Stimulated activated naive B cell treated with anti-CD40 and anti-IgM and Interleukin-4, amounts not matched to agents 10 μg/mL and 1 μg/mL and 100 μg/mL, for 72 hours (primary cell): ENCODE results near the gene TTC33.

Experiments
- ATAC-seq, 2 donors: fragments of 150-1000 bp; cut with Tn5 transposase; replicated peaks; 2 replicates each; pipeline ENCODE4 v1.10.0; 2021; ENCODE audit warnings: moderate library complexity in 1 of 2
- DNase-seq: peaks from one replicate; pipeline ENCODE4 v3.0.0; 2021
- H3K27ac Mint-ChIP-seq: one replicate; pipeline ENCODE4 v1.8.0; 2022; ENCODE audit warnings: mild to moderate bottlenecking, mixed read lengths
- H3K27me3 Mint-ChIP-seq, 2 donors: one replicate each; pipeline ENCODE4 v1.8.0; 2022; ENCODE audit warnings: mixed read lengths in 2 of 2
- H3K36me3 Mint-ChIP-seq, 2 donors: one replicate each; pipeline ENCODE4 v1.8.0; 2022; ENCODE audit warnings: mixed read lengths in 2 of 2, mild to moderate bottlenecking in 1 of 2
- H3K4me1 Mint-ChIP-seq, 2 donors: one replicate each; pipeline ENCODE4 v1.8.0; 2022; ENCODE audit warnings: mixed read lengths in 2 of 2, mild to moderate bottlenecking in 1 of 2
- H3K4me3 Mint-ChIP-seq, 2 donors: one replicate each; pipeline ENCODE4 v1.8.0; 2022; ENCODE audit warnings: mild to moderate bottlenecking in 2 of 2, mixed read lengths in 2 of 2, moderate library complexity in 1 of 2
- H3K9me3 Mint-ChIP-seq, 2 donors: one replicate each; pipeline ENCODE4 v1.8.0; 2022; ENCODE audit warnings: mixed read lengths in 2 of 2, mild to moderate bottlenecking in 1 of 2

TTC33 gene

GRCh38 chr5:40505031-40505430 is 250.7 kb downstream of the TTC33 start:
- H3K4me1 Mint-ChIP-seq, result peaks cover 4 to 7% of the 10 kb centered on the region in 2 donors
- DNase-seq (no peak), ATAC-seq (no peak)
- H3K27me3 Mint-ChIP-seq, result no peaks in the 10 kb centered on the region
- no peak overlapping the region for H3K27ac Mint-ChIP-seq
- no peak overlapping the region for H3K4me3 Mint-ChIP-seq
- no peaks in the 10 kb centered on the region for H3K36me3 Mint-ChIP-seq
- peaks cover 0 to 1% of the 10 kb centered on the region in 2 donors for H3K9me3 Mint-ChIP-seq

DNA sequence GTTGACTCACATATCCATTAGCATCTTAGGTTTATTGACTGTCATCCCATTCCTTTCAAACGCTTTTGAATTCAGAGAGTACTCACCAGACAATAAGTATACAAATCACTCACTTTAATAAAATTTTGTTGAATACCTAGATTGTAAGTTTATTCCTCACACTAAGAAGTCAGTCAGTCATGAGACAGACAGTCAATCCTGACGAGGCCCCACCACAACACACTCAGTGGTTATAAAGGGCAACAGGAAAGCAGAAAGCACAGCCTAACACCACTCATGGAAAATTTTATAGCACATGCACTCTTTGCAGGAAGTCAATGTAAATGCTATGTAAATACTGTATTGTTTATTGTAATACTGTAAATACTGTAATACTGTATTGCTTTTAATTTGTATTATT is 252.3 kb downstream of the TTC33 start:
- Mint-ChIP-seq H3K4me3 (no peak overlapping the region), H3K4me1 (peaks cover 4 to 7% of the 10 kb centered on the region in 2 donors), H3K27me3 (no peaks in the 10 kb centered on the region), H3K9me3 (peaks cover 0 to 1% of the 10 kb centered on the region in 2 donors), H3K36me3 (no peaks in the 10 kb centered on the region), H3K27ac (peak overlapping the region; percentile 37)
- DNase-seq, result no peak
- peak; percentile 68 to 74 for ATAC-seq

DNA sequence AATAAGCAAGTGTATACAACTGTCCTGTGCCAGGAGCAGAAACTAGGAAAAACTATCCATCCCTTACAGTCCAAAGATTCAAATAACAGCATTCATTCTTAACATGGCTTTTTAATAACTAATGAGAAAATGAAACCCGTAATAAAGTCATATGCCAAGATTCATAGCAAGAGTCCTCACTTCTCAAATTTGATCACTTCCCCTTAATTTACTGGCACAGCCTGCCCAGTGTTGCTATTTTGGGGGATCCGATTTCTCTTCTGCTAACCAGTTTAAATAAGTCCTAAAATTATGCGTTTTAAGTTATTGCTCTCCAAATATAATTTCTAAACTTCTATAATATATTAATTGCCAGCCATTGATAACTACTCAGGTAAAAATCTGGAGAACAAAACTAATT is 253.0 kb downstream of the TTC33 start:
- no peaks in the 10 kb centered on the region for H3K36me3 Mint-ChIP-seq
- H3K4me3 Mint-ChIP-seq, result no peak overlapping the region
- peaks cover 4 to 7% of the 10 kb centered on the region in 2 donors for H3K4me1 Mint-ChIP-seq
- peak; percentile 93 to 94 for ATAC-seq
- H3K9me3 Mint-ChIP-seq, result peaks cover 0 to 1% of the 10 kb centered on the region in 2 donors
- DNase-seq, result peak; percentile 32
- H3K27ac Mint-ChIP-seq, result no peak overlapping the region
- H3K27me3 Mint-ChIP-seq, result no peaks in the 10 kb centered on the region

GRCh38 chr5:40501711-40502444 is 253.9 kb downstream of the TTC33 start:
- H3K4me1 Mint-ChIP-seq, result peaks cover 5 to 15% of the 10 kb centered on the region in 2 donors
- no peak overlapping the region for H3K27ac Mint-ChIP-seq
- ATAC-seq (no peak), DNase-seq (no peak)
- no peak overlapping the region for H3K4me3 Mint-ChIP-seq
- H3K27me3 Mint-ChIP-seq, result no peaks in the 10 kb centered on the region
- peaks cover 0 to 1% of the 10 kb centered on the region in 2 donors for H3K9me3 Mint-ChIP-seq
- H3K36me3 Mint-ChIP-seq, result no peaks in the 10 kb centered on the region

DNA sequence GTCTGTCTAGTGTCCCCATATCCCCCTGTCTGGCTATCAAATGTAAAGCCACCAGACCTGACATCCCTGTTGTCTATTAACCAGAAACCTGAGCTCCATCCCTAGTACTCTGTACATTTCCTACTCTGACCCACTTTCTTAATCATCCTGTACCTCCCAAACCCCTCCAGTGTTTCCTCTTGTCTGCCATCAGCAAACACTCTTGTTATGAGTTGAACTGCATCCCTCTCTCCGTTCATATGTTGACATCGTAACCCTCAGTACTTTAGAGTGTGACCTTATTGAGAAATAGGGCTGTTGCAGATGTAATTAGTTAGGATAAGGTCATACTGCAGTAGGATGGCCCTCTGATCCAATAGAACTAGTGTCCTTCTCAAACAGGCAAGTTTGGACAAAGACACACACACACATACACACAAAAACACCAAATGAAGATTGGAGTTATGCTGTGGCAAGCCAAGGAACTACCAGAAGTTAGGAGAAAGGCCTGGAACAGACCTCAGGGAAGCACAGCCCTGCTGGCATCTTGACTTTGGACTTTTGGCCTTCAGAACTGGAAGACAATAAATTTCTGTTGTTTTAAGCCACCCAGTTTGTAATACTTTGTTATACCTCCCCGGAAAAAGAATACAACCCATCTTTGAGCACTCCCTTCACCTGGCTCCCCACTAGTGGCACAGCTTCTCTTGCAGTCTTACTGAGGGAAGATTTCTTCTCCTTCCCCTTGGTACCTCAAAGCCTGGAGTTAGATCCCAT is 256.1 kb downstream of the TTC33 start:
- ATAC-seq (no peak), DNase-seq (no peak)
- Mint-ChIP-seq H3K9me3 (peaks cover 0 to 2% of the 10 kb centered on the region in 2 donors), H3K36me3 (no peaks in the 10 kb centered on the region), H3K4me1 (peaks cover 8 to 22% of the 10 kb centered on the region in 2 donors), H3K27ac (no peak overlapping the region), H3K4me3 (no peak overlapping the region), H3K27me3 (no peaks in the 10 kb centered on the region)

DNA sequence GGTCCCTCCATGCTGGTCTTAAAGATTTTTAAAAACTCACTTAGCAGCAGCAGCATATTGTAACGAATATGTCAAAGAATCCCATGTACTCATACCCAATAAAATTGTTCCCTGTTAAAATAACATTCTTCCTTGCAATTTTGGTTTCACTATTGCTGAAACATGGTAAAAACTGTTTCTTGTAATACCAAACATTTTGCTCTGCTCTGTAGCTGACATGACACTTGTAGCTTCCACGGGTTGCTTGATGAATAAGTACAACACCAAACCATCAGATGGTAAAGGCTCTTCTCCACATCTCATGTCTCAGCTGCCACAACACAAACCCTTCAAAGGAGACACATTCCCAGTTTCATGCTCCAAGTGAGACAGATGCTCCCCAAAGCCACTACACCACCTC is 256.8 kb downstream of the TTC33 start:
- no peak overlapping the region for H3K27ac Mint-ChIP-seq

GRCh38 chr5:40497573-40497972 is 258.2 kb downstream of the TTC33 start:
- ATAC-seq, result peak; percentile 69 to 79
- peaks cover 3 to 8% of the 10 kb centered on the region in 2 donors for H3K9me3 Mint-ChIP-seq
- no peak overlapping the region for H3K4me3 Mint-ChIP-seq
- no peak for DNase-seq
- no peak overlapping the region for H3K27ac Mint-ChIP-seq
- H3K4me1 Mint-ChIP-seq, result peaks cover 14 to 30% of the 10 kb centered on the region in 2 donors
- no peaks in the 10 kb centered on the region for H3K27me3 Mint-ChIP-seq
- peaks cover 0 to 7% of the 10 kb centered on the region in 2 donors for H3K36me3 Mint-ChIP-seq

More for the DNA sequence above, 256.8 kb downstream of the TTC33 start:
- Mint-ChIP-seq H3K4me1 (peaks cover 10 to 27% of the 10 kb centered on the region in 2 donors), H3K27me3 (no peaks in the 10 kb centered on the region), H3K9me3 (peaks cover under 1 to 4% of the 10 kb centered on the region in 2 donors), H3K4me3 (no peak overlapping the region), H3K36me3 (peaks cover 0 to under 1% of the 10 kb centered on the region in 2 donors)
- ATAC-seq (no peak), DNase-seq (no peak)

GRCh38 chr5:40495237-40495635 is 260.5 kb downstream of the TTC33 start:
- H3K27ac Mint-ChIP-seq, result no peak overlapping the region
- DNase-seq (no peak), ATAC-seq (no peak)
- peaks cover 3 to 8% of the 10 kb centered on the region in 2 donors for H3K9me3 Mint-ChIP-seq
- H3K36me3 Mint-ChIP-seq, result peaks cover 0 to 7% of the 10 kb centered on the region in 2 donors
- peaks cover 24 to 47% of the 10 kb centered on the region in 2 donors for H3K4me1 Mint-ChIP-seq
- H3K27me3 Mint-ChIP-seq, result no peaks in the 10 kb centered on the region
- H3K4me3 Mint-ChIP-seq, result no peak overlapping the region

GRCh38 chr5:40494631-40495236 is 261.0 kb downstream of the TTC33 start:
- no peaks in the 10 kb centered on the region for H3K27me3 Mint-ChIP-seq
- H3K4me3 Mint-ChIP-seq, result no peak overlapping the region
- peaks cover 24 to 48% of the 10 kb centered on the region in 2 donors for H3K4me1 Mint-ChIP-seq
- peaks cover 3 to 8% of the 10 kb centered on the region in 2 donors for H3K9me3 Mint-ChIP-seq
- ATAC-seq (no peak), DNase-seq (no peak)
- peaks cover 0 to 7% of the 10 kb centered on the region in 2 donors for H3K36me3 Mint-ChIP-seq
- peak overlapping the region; percentile 37 for H3K27ac Mint-ChIP-seq

DNA sequence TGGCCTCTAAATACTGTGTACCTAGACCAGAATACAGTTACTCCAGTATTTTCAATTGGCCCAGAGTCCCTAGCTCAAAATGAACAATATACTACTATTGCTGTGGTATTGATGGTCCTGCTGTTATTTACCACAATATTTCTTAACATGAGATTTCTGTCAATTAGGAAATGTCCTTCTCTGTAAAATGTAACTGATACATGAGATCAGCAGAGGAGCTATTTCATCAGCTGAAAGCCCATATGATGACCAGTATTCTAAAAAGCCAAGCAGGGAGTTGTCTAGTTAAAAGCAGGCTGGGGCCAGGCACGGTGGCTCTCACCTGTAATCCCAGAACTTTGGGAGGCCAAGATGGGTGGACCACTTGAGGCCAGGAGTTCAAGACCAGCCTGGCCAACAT is 263.7 kb downstream of the TTC33 start:
- Mint-ChIP-seq H3K36me3 (peaks cover 0 to 7% of the 10 kb centered on the region in 2 donors), H3K27ac (peak overlapping the region; percentile 43), H3K4me1 (peaks cover 33 to 68% of the 10 kb centered on the region in 2 donors), H3K27me3 (no peaks in the 10 kb centered on the region), H3K4me3 (peak overlapping the region in 1 of 2 donors; percentile 4), H3K9me3 (peaks cover 3 to 8% of the 10 kb centered on the region in 2 donors)
- DNase-seq (no peak), ATAC-seq (no peak)

DNA sequence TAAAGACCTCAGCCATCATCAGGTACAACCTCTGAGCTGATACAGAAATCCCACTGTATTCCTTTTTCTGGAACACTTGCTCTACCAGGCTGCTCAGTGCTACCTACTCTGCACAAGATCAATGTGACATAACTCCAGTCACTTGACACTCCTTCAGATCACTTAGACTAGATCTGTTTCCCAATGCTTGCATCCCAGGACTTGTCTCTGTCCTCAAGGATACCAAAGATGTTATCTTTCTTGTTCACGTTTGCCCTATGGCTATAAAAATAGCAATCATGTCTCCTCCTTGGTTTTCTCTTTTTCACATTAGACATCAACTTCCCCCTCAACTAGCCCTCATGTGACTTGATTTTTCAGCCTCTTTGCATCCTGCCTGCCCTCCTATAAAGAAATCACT is 264.1 kb downstream of the TTC33 start:
- peak overlapping the region in 1 of 2 donors; percentile 4 for H3K4me3 Mint-ChIP-seq
- H3K4me1 Mint-ChIP-seq, result peaks cover 35 to 72% of the 10 kb centered on the region in 2 donors
- peaks cover 0 to 7% of the 10 kb centered on the region in 2 donors for H3K36me3 Mint-ChIP-seq
- ATAC-seq (no peak), DNase-seq (no peak)
- peak overlapping the region; percentile 43 for H3K27ac Mint-ChIP-seq
- no peaks in the 10 kb centered on the region for H3K27me3 Mint-ChIP-seq
- peaks cover 3 to 8% of the 10 kb centered on the region in 2 donors for H3K9me3 Mint-ChIP-seq

DNA sequence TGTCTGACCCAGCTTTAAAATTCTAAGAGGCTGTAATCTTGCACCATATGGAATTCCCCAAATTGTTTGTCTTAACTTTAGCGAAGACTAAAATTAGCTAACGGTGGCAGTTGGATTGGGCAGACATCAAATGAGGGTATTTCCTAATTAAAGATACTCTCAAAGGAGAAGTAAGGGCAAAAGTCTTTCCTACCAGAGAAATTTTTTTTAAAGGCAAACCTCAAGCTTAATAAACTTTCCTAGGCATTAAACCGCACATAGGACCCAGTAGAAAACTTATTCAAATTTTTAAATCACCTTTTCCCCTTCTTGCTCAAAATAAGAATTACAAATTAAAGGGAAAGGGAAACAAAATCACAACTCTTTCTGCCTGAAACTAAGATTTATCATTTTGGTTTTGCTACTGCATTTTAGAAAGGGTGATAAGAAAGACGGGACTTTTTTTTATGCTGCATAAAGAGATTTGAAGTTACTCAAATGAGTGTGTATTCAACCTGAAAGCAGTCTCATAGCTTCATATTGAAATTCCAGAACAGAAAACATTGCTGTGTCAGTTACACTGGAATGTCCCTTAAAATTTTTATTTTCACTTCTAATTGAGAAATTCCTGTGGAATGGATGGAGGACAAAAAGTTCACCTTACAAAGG is 265.2 kb downstream of the TTC33 start:
- no peaks in the 10 kb centered on the region for H3K27me3 Mint-ChIP-seq
- ATAC-seq (peak; percentile 50 to 61), DNase-seq (no peak)
- H3K4me1 Mint-ChIP-seq, result peaks cover 39 to 82% of the 10 kb centered on the region in 2 donors
- H3K4me3 Mint-ChIP-seq, result peak overlapping the region; percentile 39 to 41
- peaks cover 0 to 7% of the 10 kb centered on the region in 2 donors for H3K36me3 Mint-ChIP-seq
- peak overlapping the region; percentile 79 for H3K27ac Mint-ChIP-seq
- peaks cover 3 to 8% of the 10 kb centered on the region in 2 donors for H3K9me3 Mint-ChIP-seq

GRCh38 chr5:40489421-40489820 is 266.3 kb downstream of the TTC33 start:
- no peaks in the 10 kb centered on the region for H3K27me3 Mint-ChIP-seq
- DNase-seq, result no peak
- peak overlapping the region; percentile 51 for H3K27ac Mint-ChIP-seq
- peaks cover 42 to 84% of the 10 kb centered on the region in 2 donors for H3K4me1 Mint-ChIP-seq
- H3K36me3 Mint-ChIP-seq, result peaks cover 0 to 7% of the 10 kb centered on the region in 2 donors
- no peak overlapping the region for H3K4me3 Mint-ChIP-seq
- no peak for ATAC-seq
- H3K9me3 Mint-ChIP-seq, result peaks cover 3% of the 10 kb centered on the region in 2 donors
